HG03442 (cell line): ENCODE measurements around the gene PPP2R5C.
"Not testable (repeated sequence)": the region's sequence is repeated elsewhere in the genome, so short reads cannot be mapped to it uniquely, and the experiment has no call there.

Source experiments
- ATAC-seq: cut with Tn5 transposase; IDR thresholded peaks from one replicate; pipeline ENCODE4 v1.9.1; 2021; ENCODE audit warnings: mild to moderate bottlenecking, moderate library complexity; ENCODE audit not compliant: unreplicated experiment

Gene PPP2R5C

GRCh38 chr14:101780390-101780789 lies 18.9 kb downstream of the PPP2R5C start:
- no peak for ATAC-seq

- ATAC-seq, result no peak
Measured at GRCh38 chr14:101780887-101781239, 19.4 kb downstream of the PPP2R5C start.

DNA sequence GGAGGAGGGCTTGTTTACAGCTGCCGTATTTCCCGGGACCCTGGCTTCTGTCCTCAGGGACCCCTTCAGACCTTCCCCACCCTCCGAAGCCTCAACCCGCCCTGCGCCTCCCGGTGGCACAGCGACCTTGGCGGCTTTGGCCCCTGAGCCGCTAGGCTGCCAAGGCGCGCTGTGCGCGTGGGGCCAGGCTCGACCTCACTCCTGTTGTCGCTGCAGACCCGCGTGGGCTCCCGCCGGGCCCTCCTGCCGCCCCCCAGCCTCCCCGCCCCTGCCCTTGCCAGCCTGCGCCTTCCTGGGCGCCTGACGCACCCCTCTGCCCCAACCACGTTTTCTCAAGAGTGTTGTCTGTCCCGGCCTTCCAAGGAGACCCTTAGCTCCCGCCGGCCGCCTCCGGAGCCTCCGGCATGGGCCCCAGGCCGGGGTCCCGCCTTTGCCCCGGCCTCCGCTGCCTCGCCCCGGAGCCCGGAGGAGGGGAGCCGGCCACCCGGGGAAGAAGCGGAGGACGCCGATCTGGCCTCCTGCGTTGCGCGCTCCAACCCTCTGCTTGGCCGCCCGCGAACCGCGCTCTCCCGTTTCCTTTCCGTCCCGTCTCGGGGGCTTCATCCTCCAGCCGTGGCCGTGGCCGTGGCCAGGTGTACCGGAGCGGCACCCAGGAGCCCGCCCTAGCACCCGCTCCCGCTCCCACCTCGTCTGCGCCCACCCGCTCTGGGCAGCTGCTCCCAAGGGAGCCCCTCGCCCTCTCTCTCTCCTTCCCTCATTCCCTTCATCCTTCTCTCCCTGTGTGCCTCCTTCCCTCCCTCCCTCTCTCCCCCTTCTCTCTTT lies 19.9 kb downstream of the PPP2R5C start:
- no peak for ATAC-seq

- no peak for ATAC-seq
Measured at GRCh38 chr14:101783260-101784016, 21.9 kb downstream of the PPP2R5C start.

DNA sequence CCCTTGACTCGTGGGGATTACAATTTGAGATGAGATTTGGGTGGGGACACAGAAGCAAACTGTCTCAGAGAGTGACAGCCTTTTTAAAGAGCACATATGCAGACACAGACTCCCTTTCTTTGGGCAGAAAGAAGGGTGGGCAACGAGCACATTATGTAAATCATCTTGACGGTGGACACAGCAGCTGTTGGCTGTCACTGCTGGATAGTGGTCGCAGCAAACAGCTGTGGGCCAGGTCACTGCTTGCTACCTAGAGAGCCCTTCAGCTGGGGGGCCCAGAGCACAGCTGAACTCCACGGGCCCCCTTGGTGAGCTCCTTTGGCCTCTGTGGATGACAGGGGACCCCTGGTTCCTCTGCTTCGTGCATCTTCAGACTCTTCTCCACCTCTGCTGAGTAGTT lies 23.1 kb downstream of the PPP2R5C start:
- ATAC-seq, result no peak

DNA sequence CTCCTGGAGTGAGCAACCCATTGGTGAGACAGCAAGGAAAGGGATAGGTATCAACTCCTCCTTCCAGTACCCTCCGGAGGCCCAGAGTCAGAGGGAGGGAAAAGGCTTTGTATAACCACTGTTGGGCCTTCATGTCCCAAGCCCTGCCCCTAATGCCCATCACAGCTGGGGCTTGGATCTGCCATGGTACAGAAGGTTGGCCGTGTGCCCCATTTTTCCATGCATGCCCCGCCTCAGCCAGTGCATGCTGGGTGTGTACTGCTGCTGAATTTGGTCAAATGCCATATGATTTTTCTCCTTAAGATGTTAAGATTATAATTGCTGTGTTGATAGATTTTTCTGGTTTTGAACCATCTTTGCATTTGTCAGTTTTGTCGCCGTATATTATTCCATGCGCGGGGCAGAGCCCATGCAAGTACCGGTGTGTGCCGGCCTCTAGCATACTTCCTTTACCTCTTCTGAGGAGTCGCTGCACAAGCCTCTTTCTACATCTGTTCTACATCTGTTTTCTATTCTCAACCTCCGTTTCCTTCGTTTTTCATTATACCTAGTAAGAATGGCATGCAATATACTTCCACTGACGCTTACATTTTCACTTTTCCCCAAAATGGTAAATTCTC lies 26.6 kb downstream of the PPP2R5C start:
- ATAC-seq, result no peak

DNA sequence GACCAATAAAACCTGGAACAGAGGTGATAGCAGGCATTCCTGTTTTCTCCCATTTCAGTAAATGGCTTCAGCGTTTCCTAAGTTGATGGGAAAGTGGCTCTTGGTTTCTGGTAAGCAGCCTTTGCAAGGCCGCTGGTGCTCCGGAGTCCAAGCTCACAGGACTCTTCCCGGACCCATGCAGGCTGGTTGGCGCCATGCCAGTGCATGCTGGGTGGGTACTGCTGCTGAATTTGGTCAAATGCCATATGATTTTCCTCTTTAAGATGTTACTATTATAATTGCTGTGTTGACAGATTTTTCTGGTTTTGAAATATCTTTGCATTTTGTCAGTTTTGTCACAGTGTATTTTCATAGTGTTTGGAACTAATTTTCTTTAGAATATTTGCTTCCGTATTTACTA lies 27.7 kb downstream of the PPP2R5C start:
- ATAC-seq, result no peak

- no peak for ATAC-seq
Measured at GRCh38 chr14:101790232-101790631, 28.7 kb downstream of the PPP2R5C start.

GRCh38 chr14:101791919-101792572 lies 30.5 kb downstream of the PPP2R5C start:
- ATAC-seq, result no peak

GRCh38 chr14:101796016-101796415 lies 34.5 kb downstream of the PPP2R5C start:
- no peak for ATAC-seq

GRCh38 chr14:101796479-101796878 lies 35.0 kb downstream of the PPP2R5C start:
- no peak for ATAC-seq

DNA sequence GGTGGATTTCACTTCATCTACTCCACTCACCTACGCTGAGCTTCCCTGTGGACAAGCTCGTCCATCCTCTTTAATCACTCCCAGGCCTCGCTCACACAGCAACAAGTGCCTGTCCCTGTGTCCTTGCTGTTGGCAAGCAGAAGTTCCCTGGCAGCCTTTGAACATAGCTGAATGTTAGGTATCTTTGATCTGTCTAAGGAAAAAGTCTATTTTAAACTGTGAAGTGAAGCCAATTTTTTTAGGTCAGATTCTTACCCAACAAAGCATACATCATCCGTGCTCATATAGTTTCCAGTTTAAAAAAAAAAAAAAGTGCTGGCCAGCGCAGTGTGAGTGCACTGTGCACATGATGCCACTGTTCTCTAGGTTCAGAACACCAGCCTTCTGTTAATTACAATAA lies 36.3 kb downstream of the PPP2R5C start:
- no peak for ATAC-seq

- ATAC-seq, result not testable (repeated sequence)
Measured at GRCh38 chr14:101804373-101804772, 42.9 kb downstream of the PPP2R5C start.

DNA sequence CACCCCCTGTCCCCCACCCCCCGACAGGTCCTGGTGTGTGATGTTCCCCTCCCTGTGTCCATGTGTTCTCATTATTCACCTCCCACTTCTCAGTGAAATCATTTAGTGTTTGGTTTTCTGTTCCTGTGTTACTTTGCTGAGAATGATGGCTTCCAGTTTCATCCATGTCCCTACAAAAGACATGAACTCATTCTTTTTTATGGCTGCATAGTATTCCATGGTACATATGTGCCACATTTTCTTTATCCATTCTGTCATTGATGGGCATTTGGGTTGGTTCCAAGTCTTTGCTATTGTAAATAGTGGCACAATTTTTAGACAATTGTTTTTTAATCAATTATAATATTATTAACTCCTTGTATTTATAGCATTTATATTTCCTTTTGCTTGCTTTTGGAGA lies 44.7 kb downstream of the PPP2R5C start:
- ATAC-seq, result not testable (repeated sequence)

DNA sequence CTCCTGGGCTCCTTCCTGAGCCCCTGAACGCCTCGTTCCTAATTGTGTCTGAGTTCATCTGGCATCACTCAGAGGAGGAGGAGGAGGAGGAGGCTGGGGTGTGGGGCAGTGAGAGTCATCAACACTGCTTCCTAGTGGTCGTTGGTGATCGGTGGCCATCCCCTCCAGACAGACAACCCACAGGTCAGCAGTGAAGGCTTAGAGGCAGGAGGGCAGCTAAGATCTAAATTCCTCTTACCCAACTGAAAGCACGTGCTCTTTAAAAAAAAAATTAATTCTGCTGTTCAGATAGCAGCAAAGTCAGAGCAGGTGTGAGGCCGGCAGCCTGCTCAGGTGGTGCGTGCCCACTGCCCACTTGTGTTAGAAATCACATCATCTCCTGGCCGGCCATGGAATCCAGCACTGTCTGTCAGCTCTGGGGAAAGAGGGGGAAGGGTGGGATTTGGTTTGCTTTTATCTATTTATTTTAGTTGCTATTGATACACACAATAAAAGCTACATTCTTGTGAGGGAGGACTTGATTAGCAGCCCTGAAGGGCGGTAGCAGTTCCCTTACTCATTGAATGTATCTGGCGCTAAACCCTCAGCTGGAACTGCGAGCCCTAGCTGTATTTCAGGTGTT lies 46.6 kb downstream of the PPP2R5C start:
- ATAC-seq, result no peak

DNA sequence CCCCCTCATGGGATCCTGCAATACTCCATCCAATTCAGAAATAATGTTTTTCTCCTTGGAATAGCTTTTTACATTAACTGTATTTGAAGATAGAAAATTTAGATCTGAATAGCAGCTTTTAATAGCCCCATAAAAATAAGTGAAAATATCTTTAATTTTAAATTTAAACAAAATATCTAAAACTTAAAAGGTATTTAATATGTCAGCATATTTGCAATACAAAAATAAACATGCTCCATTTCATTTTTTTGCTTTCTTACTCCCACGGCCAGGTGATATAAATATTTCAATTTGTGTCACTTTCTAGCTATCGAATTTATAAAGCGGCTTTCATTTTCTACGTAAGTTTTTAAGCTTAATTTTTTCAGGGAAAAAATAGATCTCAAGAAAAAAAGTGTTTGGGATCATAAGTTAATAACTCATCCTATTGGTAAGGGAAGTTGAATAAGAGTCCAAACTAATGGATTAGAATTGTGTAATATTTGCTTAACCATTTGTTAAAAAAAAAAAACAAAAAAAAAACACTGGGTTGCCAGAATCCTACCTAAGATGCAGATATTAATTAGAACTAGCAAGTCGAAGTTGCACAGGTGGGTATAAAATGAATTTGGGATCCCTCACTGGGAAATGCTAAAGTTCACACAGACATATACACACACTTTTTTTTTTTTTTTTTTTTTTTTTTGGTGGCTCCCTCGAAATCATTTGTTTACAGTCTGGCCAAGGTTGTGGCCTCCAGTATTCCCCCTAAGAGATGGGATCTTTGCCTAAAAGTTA lies 47.6 kb downstream of the PPP2R5C start:
- no peak for ATAC-seq

- peak; percentile 87 for ATAC-seq
Measured at GRCh38 chr14:101809671-101810514, 48.4 kb downstream of the PPP2R5C start.

DNA sequence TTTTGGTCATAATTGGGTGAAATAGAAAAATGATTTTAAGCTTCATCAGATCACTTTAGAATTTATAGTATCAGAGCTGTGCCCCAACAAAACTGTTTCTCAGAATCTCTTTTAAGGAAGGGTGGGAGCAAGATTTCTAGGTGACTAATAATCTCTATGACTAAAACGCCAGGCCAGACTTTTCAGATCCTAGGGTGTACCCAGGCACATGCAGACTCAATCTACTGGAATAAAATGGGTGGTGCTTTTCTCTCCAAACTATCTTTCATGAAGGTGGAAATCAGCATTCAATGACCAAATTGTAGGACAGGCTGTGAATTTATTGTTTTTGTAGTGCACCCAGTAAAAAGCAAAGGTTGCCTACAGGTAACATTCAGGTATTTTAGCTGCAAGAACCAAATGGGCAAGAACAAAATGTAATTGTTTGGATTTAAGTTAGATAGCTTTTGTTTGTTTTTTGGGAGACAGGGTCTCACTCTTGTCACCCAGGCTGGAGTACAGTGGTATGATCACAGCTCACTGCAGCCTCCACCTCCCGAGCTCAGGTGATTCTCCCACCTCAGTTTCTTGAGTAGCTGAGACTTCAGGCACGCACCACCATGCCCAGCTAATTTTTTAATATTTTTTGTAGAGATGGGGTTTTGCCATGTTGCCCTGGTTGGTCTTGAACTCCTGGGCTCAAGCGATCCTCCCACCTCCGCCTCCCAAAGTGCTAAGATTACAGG lies 49.5 kb downstream of the PPP2R5C start:
- no peak for ATAC-seq

DNA sequence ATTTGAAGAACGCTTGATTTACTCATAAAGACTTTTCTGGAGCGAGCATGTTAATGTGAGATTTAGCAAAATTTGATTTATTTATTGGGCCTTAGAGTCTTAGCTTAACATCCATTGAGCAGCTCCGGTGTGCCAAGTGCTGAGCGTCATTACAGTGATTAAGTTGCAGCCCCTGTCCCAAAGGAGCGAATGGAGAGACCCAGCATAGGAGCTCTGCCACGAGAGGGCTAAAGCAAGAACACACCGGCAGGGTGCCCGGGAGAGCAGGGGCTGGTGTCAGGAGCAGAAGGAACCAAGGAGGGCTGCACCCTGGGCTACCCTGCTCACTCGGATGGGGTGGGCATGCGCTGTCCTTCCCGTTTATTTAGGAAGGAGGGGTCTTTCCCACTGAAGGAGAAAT lies 50.6 kb downstream of the PPP2R5C start:
- no peak for ATAC-seq
